GM23248 (cell line): ENCODE measurements around the gene SERPINA6. TPM values are rescaled to one million over a fixed set of nuclear protein-coding genes. Genes with fewer than 3 reads are reported as not detected.
"Not testable (repeated sequence)": the region's sequence is repeated elsewhere in the genome, so short reads cannot be mapped to it uniquely, and the experiment has no call there.

Experiments used
- DNase-seq: peaks from one replicate; pipeline ENCODE4 v3.0.0-alpha.2; 2015
- H2AFZ ChIP-seq: fragments of 200-600 bp; sonication (generic); 2 replicates; pipeline ENCODE4 v1.6.1; 2016; ENCODE audit warnings: antibody characterized with exemption
- H3F3A ChIP-seq: fragments of 200-600 bp; sonication (generic); 2 replicates; pipeline ENCODE4 v1.6.1; 2016; ENCODE audit warnings: mild to moderate bottlenecking, antibody characterized with exemption, mixed run types; ENCODE audit not compliant: insufficient read depth
- H3K27ac ChIP-seq: fragments of 200-600 bp; sonication (generic); 2 replicates; pipeline ENCODE4 v1.5.1; 2016; ENCODE audit warnings: mild to moderate bottlenecking
- H3K27me3 ChIP-seq: fragments of 200-600 bp; sonication (generic); replicated peaks from 2 replicates; pipeline ENCODE4 v1.6.1; 2016; ENCODE audit warnings: mild to moderate bottlenecking; ENCODE audit not compliant: insufficient read depth
- H3K36me3 ChIP-seq: fragments of 200-600 bp; sonication (generic); 2 replicates; pipeline ENCODE4 v1.6.1; 2016; ENCODE audit warnings: low read depth, mild to moderate bottlenecking
- H3K4me1 ChIP-seq: fragments of 200-600 bp; sonication (generic); 2 replicates; pipeline ENCODE4 v1.6.1; 2016; ENCODE audit warnings: mild to moderate bottlenecking; ENCODE audit not compliant: insufficient read depth
- H3K4me2 ChIP-seq: fragments of 200-600 bp; sonication (generic); one replicate; pipeline ENCODE4 v1.6.1; 2016; ENCODE audit warnings: mild to moderate bottlenecking; ENCODE audit not compliant: unreplicated experiment
- H3K4me3 ChIP-seq: fragments of 200-600 bp; sonication (generic); 2 replicates; pipeline ENCODE4 v1.5.1; 2016; ENCODE audit warnings: mild to moderate bottlenecking
- H3K79me2 ChIP-seq: fragments of 200-600 bp; sonication (generic); 2 replicates; pipeline ENCODE4 v1.6.1; 2016; ENCODE audit warnings: mild to moderate bottlenecking; ENCODE audit not compliant: insufficient read depth
- H3K9ac ChIP-seq: fragments of 200-600 bp; sonication (generic); 2 replicates; pipeline ENCODE4 v1.6.1; 2016; ENCODE audit warnings: mild to moderate bottlenecking
- H3K9me2 ChIP-seq: fragments of 200-600 bp; sonication (generic); 2 replicates; pipeline ENCODE4 v1.6.1; 2016; ENCODE audit warnings: mixed run types, mild to moderate bottlenecking, moderate library complexity; ENCODE audit not compliant: insufficient read depth
- H3K9me3 ChIP-seq: fragments of 200-600 bp; sonication (generic); one replicate; pipeline ENCODE4 v1.6.1; 2017; ENCODE audit warnings: low read depth
- H4K20me1 ChIP-seq: fragments of 200-600 bp; sonication (generic); 2 replicates; pipeline ENCODE4 v1.6.0; 2016; ENCODE audit not compliant: insufficient read depth
- EZH2 ChIP-seq: fragments of 200-600 bp; sonication (generic); IDR thresholded peaks from 2 replicates; pipeline ENCODE4 v1.6.1; 2018; ENCODE audit warnings: antibody characterized with exemption, mild to moderate bottlenecking; ENCODE audit not compliant: insufficient read depth, poor library complexity, severe bottlenecking
- EZH2phosphoT487 ChIP-seq: fragments of 200-600 bp; sonication (generic); IDR thresholded peaks from 2 replicates; pipeline ENCODE4 v1.6.1; 2018; ENCODE audit warnings: antibody characterized with exemption, moderate library complexity, mild to moderate bottlenecking, low read depth; ENCODE audit not compliant: insufficient read depth
- WGBS, 2 experiments: methylation state at CpG; one replicate each; pipeline ENCODE4 v1.1.6; 2015 to 2017; ENCODE audit warnings: low lambda C conversion rate in 2 of 2, low coverage in 1 of 2; ENCODE audit errors: missing lambda C conversion rate in 2 of 2; 5-methylcytosine and 5-hydroxymethylcytosine counted together
- in situ Hi-C: fragments of 300-500 bp; cut with MboI; formaldehyde crosslinking; loops from 2 replicates; pipeline ENCODE4 v1.15.0; 2020
- polyA plus RNA-seq: library from polyadenylated mRNA; unstranded; fragments of >200 nt; fragmentation: Nextera tagmentation; extraction: Ambion mirVana; gene quantifications from 2 replicates; pipeline ENCODE4 v1.2.1, GENCODE V29; 2016
- total RNA-seq: library from RNA; depleted of rRNA; stranded (reverse); fragments of >200 nt; shearing (Covaris generic); gene quantifications from 2 replicates; pipeline ENCODE4 v1.2.3, GENCODE V29; 2014

SERPINA6 gene
- total and polyA plus RNA-seq, 2 experiments from 2014 or later, result not detected

DNA sequence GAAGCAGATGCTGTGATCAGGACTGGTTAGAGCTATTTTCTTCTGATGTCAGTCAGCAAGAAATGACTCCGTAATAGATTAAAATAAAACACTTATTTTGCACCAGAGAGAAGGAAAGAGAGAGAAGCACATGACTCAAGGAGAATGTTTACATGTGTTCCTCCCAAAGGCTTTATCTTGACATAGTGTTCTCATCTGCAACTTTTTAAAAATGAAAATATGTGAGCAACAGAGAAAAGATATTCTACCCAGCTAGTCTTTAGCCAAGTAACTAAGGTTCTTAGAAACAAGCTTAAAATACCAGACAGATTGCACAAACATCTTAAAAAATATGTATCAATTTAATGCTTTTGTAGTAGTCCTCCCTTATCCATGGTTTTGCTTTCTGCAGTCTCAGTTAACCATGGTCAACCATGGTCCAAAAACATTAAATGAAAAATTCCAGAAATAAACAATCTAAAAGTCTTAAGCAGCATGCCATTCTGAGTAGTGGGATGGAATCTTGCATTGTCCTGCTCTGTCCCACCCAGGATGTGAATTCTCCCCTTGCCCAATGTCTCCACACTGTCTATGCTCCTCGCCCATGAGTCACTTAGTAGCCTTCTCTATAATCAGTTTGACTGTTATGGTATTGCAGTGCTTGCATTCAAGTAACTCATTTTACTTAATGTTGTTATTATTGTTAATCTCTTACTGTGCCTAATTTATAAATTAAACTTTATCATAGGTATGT lies 40.0 kb downstream of the SERPINA6 start:
- Histone ChIP-seq H3K9me3 (no peaks in the 10 kb centered on the region), H3K36me3 (no peaks in the 10 kb centered on the region), H3K9me2 (peaks cover 3% of the 10 kb centered on the region; the same call in 1 of the 2 replicates), H3K9ac (no peak overlapping the region), H2AFZ (no peak overlapping the region), H3K4me3 (no peak overlapping the region), H4K20me1 (no peaks in the 10 kb centered on the region), H3K4me1 (no peaks in the 10 kb centered on the region), H3K27me3 (no peaks in the 10 kb centered on the region), H3K4me2 (no peak overlapping the region), H3K79me2 (no peaks in the 10 kb centered on the region), H3F3A (no peaks in the 10 kb centered on the region), H3K27ac (no peak overlapping the region)
- TF ChIP-seq EZH2phosphoT487 (no peak), EZH2 (no peak)
- in situ Hi-C loops, result no loop called here
- peak; percentile 9 for DNase-seq
- 55% methylated on average over 2 of the region's 2 CpGs for WGBS, 2 experiments

DNA sequence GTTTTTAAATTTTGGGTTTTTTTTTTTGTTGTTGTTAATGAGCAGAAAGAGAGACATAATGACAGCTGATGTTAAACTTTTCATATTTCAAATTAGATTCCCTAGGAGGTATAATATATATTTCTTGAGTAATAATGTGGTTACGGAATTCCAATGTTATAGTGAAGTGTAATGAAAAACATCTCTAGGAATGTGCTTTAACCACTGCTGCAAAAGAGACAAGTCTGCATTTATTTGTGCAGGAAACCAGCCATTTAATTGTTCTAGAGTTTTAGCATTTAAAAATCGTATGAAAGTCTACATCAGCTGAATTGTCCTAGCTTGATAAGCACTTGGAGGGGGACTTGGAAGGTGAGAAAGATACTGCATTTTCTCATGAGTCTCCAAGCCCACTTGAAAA lies 44.4 kb downstream of the SERPINA6 start:
- Histone ChIP-seq H3K36me3 (no peaks in the 10 kb centered on the region), H3K9me3 (no peaks in the 10 kb centered on the region), H3K4me3 (no peak overlapping the region), H3K9me2 (peaks cover 3% of the 10 kb centered on the region; the same call in 1 of the 2 replicates), H3K9ac (no peak overlapping the region), H3F3A (no peaks in the 10 kb centered on the region), H3K4me2 (no peak overlapping the region), H4K20me1 (no peaks in the 10 kb centered on the region), H3K4me1 (no peaks in the 10 kb centered on the region), H2AFZ (no peak overlapping the region), H3K79me2 (no peaks in the 10 kb centered on the region), H3K27ac (no peak overlapping the region), H3K27me3 (no peaks in the 10 kb centered on the region)
- TF ChIP-seq EZH2 (no peak), EZH2phosphoT487 (no peak)
- in situ Hi-C loops, result no loop called here
- no peak for DNase-seq
- 50 to 54% methylated on average over 2 of the region's 2 CpGs for WGBS, 2 experiments

DNA sequence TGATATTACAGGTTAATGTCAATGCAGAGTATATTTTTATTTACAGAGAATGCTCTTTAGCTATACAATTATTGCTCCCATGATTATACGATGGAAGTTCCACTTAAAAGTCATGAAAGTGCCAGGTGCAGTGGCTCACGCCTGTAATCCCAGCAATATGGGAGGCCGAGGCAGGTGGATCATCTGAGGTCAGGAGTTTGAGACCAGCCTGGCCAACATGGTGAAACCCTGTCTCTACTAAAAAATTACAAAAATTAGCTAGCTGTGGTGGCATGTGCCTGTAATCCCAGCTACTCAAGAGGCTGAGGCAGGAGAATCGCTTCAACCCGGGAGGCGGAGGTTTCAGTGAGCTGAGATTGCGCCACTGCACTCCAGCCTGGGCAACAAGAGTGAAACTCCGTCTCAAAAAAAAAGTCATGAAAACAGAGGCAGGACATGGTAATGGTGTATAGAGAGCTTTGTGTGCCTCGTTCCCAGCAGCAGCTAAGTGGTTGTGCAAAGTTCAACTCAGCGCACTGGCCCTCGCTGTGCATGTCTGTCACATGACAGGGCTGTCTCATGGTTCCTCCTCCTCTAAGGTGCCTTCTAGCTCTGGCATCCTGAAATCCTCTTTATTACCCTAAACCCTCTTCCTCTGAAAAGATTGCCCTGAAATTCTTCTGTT lies 46.1 kb downstream of the SERPINA6 start:
- H3K9me3 ChIP-seq, H3K36me3 ChIP-seq, H3K9me2 ChIP-seq, H3K4me1 ChIP-seq, H3K79me2 ChIP-seq, H3K4me2 ChIP-seq, DNase-seq, H3F3A ChIP-seq, H3K9ac ChIP-seq, H2AFZ ChIP-seq, H3K27me3 ChIP-seq, H3K27ac ChIP-seq, in situ Hi-C loops, H3K4me3 ChIP-seq, H4K20me1 ChIP-seq: not testable (repeated sequence)
- WGBS, 2 experiments, result 88 to 91% methylated on average over 11 of the region's 11 CpGs

DNA sequence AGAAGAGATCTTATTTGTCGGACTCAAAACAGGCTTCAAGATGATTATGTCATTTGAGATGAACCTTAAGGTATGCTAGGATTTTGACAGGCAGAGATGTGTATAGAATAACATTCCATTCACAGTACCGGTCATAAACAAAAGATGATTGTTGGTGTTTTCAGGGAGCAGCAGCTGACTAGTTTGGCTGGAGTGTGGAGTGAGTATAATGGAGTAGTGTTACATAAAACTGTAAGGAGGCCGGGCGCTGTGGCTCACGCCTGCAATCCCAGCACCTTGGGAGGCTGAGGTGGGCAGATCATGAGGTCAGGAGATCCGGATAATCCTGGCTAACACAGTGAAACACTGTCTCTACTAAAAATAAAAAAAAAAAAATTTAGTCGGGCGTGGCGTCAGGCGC lies 54.0 kb downstream of the SERPINA6 start:
- TF ChIP-seq EZH2 (no peak), EZH2phosphoT487 (no peak)
- Histone ChIP-seq H3K9me3 (no peaks in the 10 kb centered on the region), H3K4me1 (no peaks in the 10 kb centered on the region), H3K4me2 (no peak overlapping the region), H3K79me2 (no peaks in the 10 kb centered on the region), H3K9me2 (peaks cover 4% of the 10 kb centered on the region; the same call in 1 of the 2 replicates), H3K36me3 (no peaks in the 10 kb centered on the region), H3K9ac (no peak overlapping the region), H4K20me1 (no peaks in the 10 kb centered on the region), H3K4me3 (no peak overlapping the region), H3K27ac (no peak overlapping the region), H3F3A (no peaks in the 10 kb centered on the region), H3K27me3 (no peaks in the 10 kb centered on the region), H2AFZ (no peak overlapping the region)
- DNase-seq, result no peak
- in situ Hi-C loops, result no loop called here
- 93 to 96% methylated on average over 10 of the region's 10 CpGs for WGBS, 2 experiments

DNA sequence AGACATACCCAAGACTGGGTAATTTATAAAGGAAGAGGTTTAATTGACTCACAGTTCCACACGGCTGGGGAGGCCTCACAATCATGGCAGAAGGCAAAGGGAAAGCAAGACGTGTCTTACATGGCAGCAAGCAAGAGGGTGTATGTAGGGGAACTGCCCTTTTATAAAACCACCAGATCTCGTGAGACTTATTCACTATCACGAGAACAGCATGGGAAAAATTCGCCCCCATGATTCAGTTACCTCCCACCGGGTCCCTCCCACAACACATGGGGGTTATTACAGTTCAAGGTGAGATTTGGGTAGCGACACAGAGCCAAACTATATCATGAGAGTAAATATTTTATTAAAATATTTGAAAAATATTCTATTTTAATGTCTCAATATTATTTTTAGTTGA lies 54.6 kb downstream of the SERPINA6 start:
- DNase-seq, H3K4me1 ChIP-seq, H3K27me3 ChIP-seq: not testable (repeated sequence)

More for the DNA sequence above, 54.6 kb downstream of the SERPINA6 start:
- H3K4me3 ChIP-seq, H3K36me3 ChIP-seq, H3K9me2 ChIP-seq, H3K79me2 ChIP-seq, H3F3A ChIP-seq, H3K27ac ChIP-seq, H3K9me3 ChIP-seq, H2AFZ ChIP-seq, H3K9ac ChIP-seq, in situ Hi-C loops, H3K4me2 ChIP-seq, H4K20me1 ChIP-seq: not testable (repeated sequence)
- WGBS, 2 experiments, result 89 to 91% methylated on average over 7 of the region's 7 CpGs
